Uterus (tissue), 2 donors: ENCODE results near the gene FLT1.

Experiments used
- POLR2A ChIP-seq, 2 donors: fragments of 450-650 bp; IDR thresholded peaks; one replicate each; pipeline ENCODE4 v1.6.1; 2016; ENCODE audit warnings: antibody characterized with exemption in 2 of 2, mild to moderate bottlenecking in 1 of 2, moderate library complexity in 1 of 2
- TF ChIP-seq, protein P1 (sequence below), 4 experiments: fragments of 200-600 bp in 2 of 4; fragments of 450-650 bp in 2 of 4; sonication (generic) in 2 of 4; IDR thresholded peaks; one replicate each; pipeline ENCODE4 v1.5.1; 2016 to 2019; ENCODE audit warnings: antibody characterized with exemption in 4 of 4, mild to moderate bottlenecking in 2 of 4, moderate library complexity in 1 of 4

GRCh38 chr13:28357247-28357825, 137.6 kb downstream of the FLT1 start:
- TF ChIP-seq, protein P1, sequence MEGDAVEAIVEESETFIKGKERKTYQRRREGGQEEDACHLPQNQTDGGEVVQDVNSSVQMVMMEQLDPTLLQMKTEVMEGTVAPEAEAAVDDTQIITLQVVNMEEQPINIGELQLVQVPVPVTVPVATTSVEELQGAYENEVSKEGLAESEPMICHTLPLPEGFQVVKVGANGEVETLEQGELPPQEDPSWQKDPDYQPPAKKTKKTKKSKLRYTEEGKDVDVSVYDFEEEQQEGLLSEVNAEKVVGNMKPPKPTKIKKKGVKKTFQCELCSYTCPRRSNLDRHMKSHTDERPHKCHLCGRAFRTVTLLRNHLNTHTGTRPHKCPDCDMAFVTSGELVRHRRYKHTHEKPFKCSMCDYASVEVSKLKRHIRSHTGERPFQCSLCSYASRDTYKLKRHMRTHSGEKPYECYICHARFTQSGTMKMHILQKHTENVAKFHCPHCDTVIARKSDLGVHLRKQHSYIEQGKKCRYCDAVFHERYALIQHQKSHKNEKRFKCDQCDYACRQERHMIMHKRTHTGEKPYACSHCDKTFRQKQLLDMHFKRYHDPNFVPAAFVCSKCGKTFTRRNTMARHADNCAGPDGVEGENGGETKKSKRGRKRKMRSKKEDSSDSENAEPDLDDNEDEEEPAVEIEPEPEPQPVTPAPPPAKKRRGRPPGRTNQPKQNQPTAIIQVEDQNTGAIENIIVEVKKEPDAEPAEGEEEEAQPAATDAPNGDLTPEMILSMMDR (IDR thresholded peaks at IDR 0.05): no peak
- no peak for TF ChIP-seq POLR2A (IDR thresholded peaks at IDR 0.05)
